Cardiac muscle cell (in vitro differentiated cells and primary cell): ENCODE measurements around the gene CD74. TPM values are rescaled to one million over a fixed set of nuclear protein-coding genes. Genes with fewer than 3 reads are reported as not detected.

Source experiments
- DNase-seq, 2 donors: peaks; one replicate each; pipeline versions ENCODE4 v3.0.0 to v3.0.0-alpha.2; 2010 to 2017; ENCODE audit warnings: low read depth in 1 of 2, low spot score in 1 of 2
- H3K27ac ChIP-seq: fragments of 200-600 bp; sonication (generic); 2 replicates; pipeline ENCODE4 v1.5.1; 2016
- H3K27me3 ChIP-seq: fragments of 200-600 bp; sonication (generic); 2 replicates; pipeline ENCODE4 v1.6.0; 2016; ENCODE audit warnings: control low read depth
- H3K36me3 ChIP-seq: fragments of 200-600 bp; sonication (generic); 2 replicates; pipeline ENCODE4 v1.5.1; 2016; ENCODE audit warnings: control low read depth
- H3K4me1 ChIP-seq: fragments of 200-600 bp; sonication (generic); 2 replicates; pipeline ENCODE4 v1.8.1; 2017; ENCODE audit warnings: low read depth, mild to moderate bottlenecking, mixed run types
- H3K4me3 ChIP-seq: fragments of 200-600 bp; sonication (generic); 2 replicates; pipeline ENCODE4 v1.5.1; 2016; ENCODE audit warnings: mild to moderate bottlenecking
- H3K9me3 ChIP-seq: fragments of 200-600 bp; sonication (generic); 2 replicates; pipeline ENCODE4 v1.5.1; 2017; ENCODE audit warnings: low read depth, mild to moderate bottlenecking, control low read depth
- polyA plus RNA-seq: library from polyadenylated mRNA; unstranded; fragments of >200 nt; fragmentation: Nextera tagmentation; extraction: Ambion mirVana; gene quantifications from 2 replicates; pipeline ENCODE4 v1.2.1, GENCODE V29; 2016
- total RNA-seq: library from RNA; depleted of rRNA; stranded (reverse); fragments of >200 nt; gene quantifications from 2 replicates; pipeline ENCODE4 v1.2.3, GENCODE V29; 2016
- TF ChIP-seq, protein P1 (sequence below): IDR thresholded peaks from 2 replicates; pipeline ENCODE4 v1.5.1; 2012; ENCODE audit warnings: low read depth, mild to moderate bottlenecking, low read length

CD74 gene
- total and polyA plus RNA-seq, 2 experiments from 2014 or later: 11.7 to 16.3 TPM

DNA sequence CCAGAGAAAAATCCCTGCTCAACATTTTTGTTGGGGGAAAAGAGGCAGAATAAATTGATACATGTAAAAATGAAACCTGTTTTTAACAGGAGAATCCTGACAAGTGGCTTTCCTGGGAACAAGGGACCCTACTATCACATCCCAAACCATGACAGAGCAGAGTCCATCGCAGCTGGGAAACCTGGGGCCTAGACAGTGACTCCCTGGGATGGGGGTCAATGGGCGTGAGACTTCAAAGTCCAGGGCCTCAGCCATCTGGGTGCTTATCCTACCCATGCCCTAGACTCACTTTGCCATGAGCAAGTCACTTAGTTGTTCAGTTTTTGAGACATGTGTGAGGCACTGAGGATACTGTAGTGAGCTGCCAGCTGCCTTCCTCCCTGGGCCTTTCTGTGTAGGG, 49.5 kb downstream of the CD74 start:
- no peaks in the 10 kb centered on the region for H3K4me1 ChIP-seq
- no peak overlapping the region for H3K4me3 ChIP-seq
- H3K27ac ChIP-seq: no peak overlapping the region
- no peaks in the 10 kb centered on the region for H3K9me3 ChIP-seq
- H3K36me3 ChIP-seq: peaks cover 19% of the 10 kb centered on the region
- H3K27me3 ChIP-seq: no peaks in the 10 kb centered on the region
- TF ChIP-seq, protein P1, sequence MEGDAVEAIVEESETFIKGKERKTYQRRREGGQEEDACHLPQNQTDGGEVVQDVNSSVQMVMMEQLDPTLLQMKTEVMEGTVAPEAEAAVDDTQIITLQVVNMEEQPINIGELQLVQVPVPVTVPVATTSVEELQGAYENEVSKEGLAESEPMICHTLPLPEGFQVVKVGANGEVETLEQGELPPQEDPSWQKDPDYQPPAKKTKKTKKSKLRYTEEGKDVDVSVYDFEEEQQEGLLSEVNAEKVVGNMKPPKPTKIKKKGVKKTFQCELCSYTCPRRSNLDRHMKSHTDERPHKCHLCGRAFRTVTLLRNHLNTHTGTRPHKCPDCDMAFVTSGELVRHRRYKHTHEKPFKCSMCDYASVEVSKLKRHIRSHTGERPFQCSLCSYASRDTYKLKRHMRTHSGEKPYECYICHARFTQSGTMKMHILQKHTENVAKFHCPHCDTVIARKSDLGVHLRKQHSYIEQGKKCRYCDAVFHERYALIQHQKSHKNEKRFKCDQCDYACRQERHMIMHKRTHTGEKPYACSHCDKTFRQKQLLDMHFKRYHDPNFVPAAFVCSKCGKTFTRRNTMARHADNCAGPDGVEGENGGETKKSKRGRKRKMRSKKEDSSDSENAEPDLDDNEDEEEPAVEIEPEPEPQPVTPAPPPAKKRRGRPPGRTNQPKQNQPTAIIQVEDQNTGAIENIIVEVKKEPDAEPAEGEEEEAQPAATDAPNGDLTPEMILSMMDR: no peak
- no peak for DNase-seq

DNA sequence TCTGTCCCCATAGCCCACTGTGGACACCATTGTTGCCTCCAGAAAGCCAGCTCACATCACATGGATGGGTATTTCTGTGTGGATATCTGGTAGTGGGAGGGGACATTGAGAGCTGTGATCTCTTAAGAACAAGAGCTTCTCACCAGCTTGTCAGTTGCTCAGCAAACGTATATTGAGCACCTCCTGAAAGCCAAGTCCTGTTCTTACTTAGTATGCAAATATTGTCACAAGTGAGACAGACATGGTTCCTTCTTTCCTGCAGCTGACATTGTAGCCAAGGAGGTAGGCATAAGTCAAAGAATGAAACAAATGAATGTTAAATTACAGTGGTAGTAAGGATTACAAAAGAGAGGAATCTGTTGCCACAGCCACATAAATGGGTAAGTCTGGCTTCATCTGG, 51.4 kb downstream of the CD74 start:
- Histone ChIP-seq H3K27ac (no peak overlapping the region), H3K27me3 (no peaks in the 10 kb centered on the region), H3K4me1 (no peaks in the 10 kb centered on the region), H3K9me3 (no peaks in the 10 kb centered on the region), H3K36me3 (peaks cover 9% of the 10 kb centered on the region), H3K4me3 (no peak overlapping the region)
- TF ChIP-seq, protein P1: no peak
- no peak for DNase-seq

DNA sequence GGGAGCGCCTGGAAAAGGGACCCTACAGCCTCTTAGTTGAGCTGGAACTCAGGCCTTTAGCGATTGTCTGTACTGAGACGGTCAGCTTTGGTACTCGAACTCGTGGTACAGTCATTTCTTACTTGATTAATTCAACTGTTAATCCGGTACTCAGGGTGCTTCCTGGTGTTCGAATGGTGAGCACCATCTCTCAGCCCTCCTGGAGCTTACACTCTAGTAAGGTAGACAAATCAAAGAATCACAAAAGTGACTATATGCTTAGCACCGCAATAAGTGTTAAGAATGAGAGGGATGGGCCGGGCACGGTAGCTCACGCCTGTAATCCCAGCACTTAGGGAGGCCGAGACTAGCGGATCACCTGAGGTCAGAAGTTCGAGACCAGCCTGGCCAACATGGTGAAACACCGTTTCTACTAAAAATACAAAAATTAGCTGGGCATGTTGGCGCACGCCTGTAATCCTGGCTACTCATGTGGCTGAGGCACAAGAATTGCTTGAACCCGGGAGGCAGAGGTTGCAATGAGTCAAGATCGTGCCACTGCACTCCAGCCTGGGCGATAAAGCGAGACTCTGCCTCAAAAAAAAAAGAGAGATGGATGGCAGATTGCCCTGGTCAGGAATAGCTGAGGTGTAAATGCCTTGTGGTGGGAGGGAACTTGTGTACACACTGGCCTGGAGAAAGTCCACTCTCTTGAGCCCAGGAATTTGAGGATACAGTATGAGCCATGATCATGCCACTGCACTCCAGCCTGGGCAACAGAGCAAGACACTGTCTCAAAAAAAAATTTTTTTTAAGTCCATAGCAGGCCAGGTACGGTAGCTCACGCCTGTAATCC, 54.2 kb downstream of the CD74 start:
- Histone ChIP-seq H3K36me3 (no peaks in the 10 kb centered on the region), H3K27ac (no peak overlapping the region), H3K4me1 (no peaks in the 10 kb centered on the region), H3K9me3 (no peaks in the 10 kb centered on the region), H3K4me3 (peak overlapping the region; percentile 68), H3K27me3 (no peaks in the 10 kb centered on the region)
- DNase-seq: peak in 1 of 2 donors; percentile 15
- TF ChIP-seq, protein P1: no peak

DNA sequence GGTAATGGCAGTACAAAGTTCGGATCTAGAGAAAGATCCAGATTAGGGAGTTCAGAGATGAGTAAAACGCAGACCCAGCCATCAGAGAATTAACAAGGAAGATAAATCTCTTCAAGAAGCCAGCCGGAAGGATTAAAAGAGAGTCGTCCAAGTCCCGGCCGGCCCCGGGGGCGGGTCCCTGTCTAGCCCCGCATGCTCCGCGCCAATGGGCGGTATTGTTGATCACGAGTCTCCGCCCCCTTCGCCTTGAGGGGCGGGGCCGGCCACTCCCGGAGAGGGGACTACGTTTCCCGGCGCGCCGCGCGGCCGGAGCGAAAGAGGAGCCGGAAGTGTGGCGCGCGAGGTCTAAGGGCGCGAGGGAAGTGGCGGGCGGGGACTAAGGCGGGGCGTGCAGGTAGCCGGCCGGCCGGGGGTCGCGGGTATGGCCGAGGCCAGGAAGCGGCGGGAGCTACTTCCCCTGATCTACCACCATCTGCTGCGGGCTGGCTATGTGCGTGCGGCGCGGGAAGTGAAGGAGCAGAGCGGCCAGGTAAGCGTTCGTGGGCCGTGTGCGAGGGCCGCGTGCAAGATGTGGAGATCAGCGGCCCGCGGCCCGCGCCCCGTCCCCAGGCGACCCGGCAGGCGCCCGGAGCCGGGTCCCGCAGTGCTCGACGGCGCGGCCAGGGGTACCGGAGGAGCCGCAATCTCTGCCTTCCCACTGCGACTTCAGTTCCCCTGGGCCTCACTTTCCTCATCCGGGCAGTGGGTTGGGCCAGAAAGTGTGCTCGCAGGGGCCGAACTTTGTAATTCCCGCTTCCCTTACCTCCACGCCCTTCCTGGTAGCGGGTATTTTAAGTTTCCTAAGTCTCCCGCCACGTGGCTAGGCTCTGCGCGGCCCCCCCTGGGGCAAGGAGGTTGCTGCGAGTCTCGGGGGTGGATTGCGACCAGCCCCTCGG, 55.1 kb downstream of the CD74 start, which contains the start of gene TCOF1:
Gene TCOF1, plus strand, starts transcription at position 372 of the 935 bp plus-strand sequence. Its CDS starts 50 bp downstream, at position 422.
- Histone ChIP-seq H3K27ac (no peak within 1 kb of the TSS), H3K4me1 (no peaks in the 10 kb centered on the region)

More for the DNA sequence above, 55.1 kb downstream of the CD74 start, which contains the start of gene TCOF1:
- DNase-seq: peak; percentile 97 to 99
- H3K9me3 ChIP-seq: no peaks in the 10 kb centered on the region
- TF ChIP-seq, protein P1: no peak
- H3K36me3 ChIP-seq: no peaks in the 10 kb centered on the region
- H3K4me3 ChIP-seq: peak within 1 kb of the TSS; percentile 68
- no peaks in the 10 kb centered on the region for H3K27me3 ChIP-seq
